SJCRH30 (cell line): ENCODE data around the gene CFAP69. TPM values are rescaled to one million over a fixed set of nuclear protein-coding genes. Genes with fewer than 3 reads are reported as not detected.

Source experiments
- DNase-seq, 2 experiments: peaks; one replicate each; pipeline ENCODE4 v3.0.0-alpha.2; 2015 to 2020
- H3K27ac ChIP-seq: fragments of 250-450 bp; sonication (Bioruptor Pico); 2 replicates; pipeline ENCODE4 v1.5.1; 2020; ENCODE audit warnings: mild to moderate bottlenecking, moderate library complexity
- H3K27me3 ChIP-seq: fragments of 250-450 bp; sonication (Bioruptor Pico); 2 replicates; pipeline ENCODE4 v1.5.1; 2020; ENCODE audit warnings: mild to moderate bottlenecking, moderate library complexity
- H3K36me3 ChIP-seq: fragments of 250-450 bp; sonication (Bioruptor Pico); 2 replicates; pipeline ENCODE4 v1.5.1; 2020; ENCODE audit warnings: mild to moderate bottlenecking, moderate library complexity
- H3K4me1 ChIP-seq: fragments of 250-450 bp; sonication (Bioruptor Pico); 2 replicates; pipeline ENCODE4 v1.5.1; 2020; ENCODE audit warnings: mild to moderate bottlenecking, moderate library complexity
- H3K4me3 ChIP-seq: fragments of 250-450 bp; sonication (Bioruptor Pico); 2 replicates; pipeline ENCODE4 v1.5.1; 2020; ENCODE audit warnings: mild to moderate bottlenecking, moderate library complexity
- H3K9me3 ChIP-seq: fragments of 250-450 bp; sonication (Bioruptor Pico); replicated peaks from 2 replicates; pipeline ENCODE4 v1.5.1; 2020; ENCODE audit warnings: mild to moderate bottlenecking, moderate library complexity
- total RNA-seq: library from RNA; depleted of rRNA; stranded (reverse); fragments of >200 nt; shearing (Covaris generic); gene quantifications from 2 replicates; pipeline ENCODE4 v1.2.3, GENCODE V29; 2014

Gene CFAP69
- total RNA-seq, 1 experiment from 2014 or later: 1.8 TPM

DNA sequence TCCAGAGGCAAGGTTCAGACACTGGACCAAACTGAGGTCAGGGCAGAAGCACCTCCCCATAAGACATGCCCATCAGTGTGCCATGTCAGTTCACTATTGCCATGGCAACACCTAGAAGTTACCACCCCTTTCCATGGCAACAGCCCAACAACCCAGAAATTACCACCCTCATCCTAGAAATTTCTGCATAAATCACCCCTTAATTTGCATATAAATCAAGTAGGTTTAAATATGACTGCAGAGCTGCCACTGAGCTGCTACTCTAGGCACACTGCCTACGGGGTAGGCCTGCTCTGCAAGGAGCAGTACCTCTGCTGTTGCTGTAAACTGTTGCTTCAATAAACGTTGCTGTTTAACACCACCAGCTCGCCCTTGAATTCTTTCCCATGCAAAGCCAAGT is 20.8 kb upstream of the CFAP69 start:
- Histone ChIP-seq H3K4me3 (no peak overlapping the region), H3K4me1 (no peaks in the 10 kb centered on the region), H3K36me3 (no peaks in the 10 kb centered on the region), H3K27ac (no peak overlapping the region), H3K27me3 (no peaks in the 10 kb centered on the region), H3K9me3 (no peaks in the 10 kb centered on the region)
- no peak for DNase-seq

DNA sequence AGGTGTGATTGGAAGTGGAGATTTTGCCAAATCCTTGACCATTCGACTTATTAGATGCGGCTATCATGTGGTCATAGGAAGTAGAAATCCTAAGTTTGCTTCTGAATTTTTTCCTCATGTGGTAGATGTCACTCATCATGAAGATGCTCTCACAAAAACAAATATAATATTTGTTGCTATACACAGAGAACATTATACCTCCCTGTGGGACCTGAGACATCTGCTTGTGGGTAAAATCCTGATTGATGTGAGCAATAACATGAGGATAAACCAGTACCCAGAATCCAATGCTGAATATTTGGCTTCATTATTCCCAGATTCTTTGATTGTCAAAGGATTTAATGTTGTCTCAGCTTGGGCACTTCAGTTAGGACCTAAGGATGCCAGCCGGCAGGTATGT is 19.8 kb upstream of the CFAP69 start:
- H3K36me3 ChIP-seq: no peaks in the 10 kb centered on the region
- no peaks in the 10 kb centered on the region for H3K4me1 ChIP-seq
- H3K9me3 ChIP-seq: no peaks in the 10 kb centered on the region
- no peak overlapping the region for H3K4me3 ChIP-seq
- no peaks in the 10 kb centered on the region for H3K27me3 ChIP-seq
- no peak overlapping the region for H3K27ac ChIP-seq
- DNase-seq: no peak

DNA sequence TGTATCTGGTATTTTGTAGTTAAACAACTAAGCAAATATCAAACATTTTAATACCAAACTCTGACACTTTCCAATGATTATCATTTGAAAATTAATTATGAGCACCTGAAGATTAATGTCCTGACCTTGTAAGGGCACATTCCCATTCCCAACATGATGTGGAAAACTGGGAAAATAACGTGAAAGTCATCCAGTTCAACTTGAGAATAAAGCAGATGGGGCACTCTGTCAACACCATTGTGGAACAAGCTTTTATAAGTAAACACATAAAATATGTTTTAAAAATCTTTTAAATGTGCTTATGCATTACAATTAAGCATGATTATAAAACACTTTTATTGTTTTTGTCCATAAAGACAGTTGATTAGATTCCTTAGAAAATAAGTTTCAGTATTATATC is 19.4 kb upstream of the CFAP69 start:
- Histone ChIP-seq H3K27me3 (no peaks in the 10 kb centered on the region), H3K9me3 (no peaks in the 10 kb centered on the region), H3K27ac (no peak overlapping the region), H3K36me3 (no peaks in the 10 kb centered on the region), H3K4me1 (no peaks in the 10 kb centered on the region), H3K4me3 (no peak overlapping the region)
- no peak for DNase-seq

DNA sequence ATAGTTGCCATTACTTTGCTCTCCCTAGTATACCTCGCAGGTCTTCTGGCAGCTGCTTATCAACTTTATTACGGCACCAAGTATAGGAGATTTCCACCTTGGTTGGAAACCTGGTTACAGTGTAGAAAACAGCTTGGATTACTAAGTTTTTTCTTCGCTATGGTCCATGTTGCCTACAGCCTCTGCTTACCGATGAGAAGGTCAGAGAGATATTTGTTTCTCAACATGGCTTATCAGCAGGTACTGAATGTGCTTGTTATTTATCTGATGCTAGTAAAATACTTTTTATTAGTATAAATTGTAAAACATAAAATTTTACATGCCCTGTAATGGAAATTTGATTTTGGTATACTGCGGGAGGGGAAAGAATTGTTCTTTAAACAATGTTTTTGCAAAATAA is 17.7 kb upstream of the CFAP69 start:
- Histone ChIP-seq H3K27me3 (no peaks in the 10 kb centered on the region), H3K4me3 (no peak overlapping the region), H3K9me3 (no peaks in the 10 kb centered on the region), H3K36me3 (no peaks in the 10 kb centered on the region), H3K4me1 (no peaks in the 10 kb centered on the region), H3K27ac (no peak overlapping the region)
- DNase-seq: no peak

DNA sequence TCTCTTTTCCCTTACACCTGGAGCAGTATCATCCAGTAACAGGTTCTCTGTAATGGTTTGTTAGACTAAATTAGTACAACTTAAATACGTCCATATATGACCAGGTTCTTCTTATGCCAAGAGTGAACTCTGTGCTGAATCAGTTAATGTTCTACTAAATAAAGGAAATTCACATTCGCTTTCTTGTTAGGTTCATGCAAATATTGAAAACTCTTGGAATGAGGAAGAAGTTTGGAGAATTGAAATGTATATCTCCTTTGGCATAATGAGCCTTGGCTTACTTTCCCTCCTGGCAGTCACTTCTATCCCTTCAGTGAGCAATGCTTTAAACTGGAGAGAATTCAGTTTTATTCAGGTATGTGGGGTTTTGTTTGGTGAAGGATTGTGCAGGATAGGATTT is 15.3 kb upstream of the CFAP69 start:
- Histone ChIP-seq H3K4me3 (no peak overlapping the region), H3K36me3 (no peaks in the 10 kb centered on the region), H3K27ac (no peak overlapping the region), H3K9me3 (no peaks in the 10 kb centered on the region), H3K27me3 (no peaks in the 10 kb centered on the region), H3K4me1 (no peaks in the 10 kb centered on the region)
- DNase-seq: no peak

DNA sequence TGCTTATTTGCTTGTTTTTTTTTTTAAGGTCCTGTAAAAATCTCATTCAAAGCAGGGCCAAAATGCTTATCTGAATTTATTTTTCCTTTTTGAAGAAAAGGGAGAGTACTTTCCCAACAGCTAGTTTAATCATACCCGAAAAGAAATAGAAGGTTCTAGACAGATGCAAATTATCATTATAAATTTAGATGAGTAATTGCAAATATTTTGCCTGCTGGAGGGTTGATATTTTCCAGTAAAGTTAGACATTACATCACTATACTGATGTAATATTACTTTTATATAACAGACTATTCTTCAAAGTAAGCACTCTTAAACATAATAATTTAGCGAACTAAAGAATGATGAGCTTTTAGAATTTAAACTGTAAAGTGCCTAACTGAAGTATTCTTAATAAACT is 14.1 kb upstream of the CFAP69 start:
- no peak for DNase-seq
- no peaks in the 10 kb centered on the region for H3K36me3 ChIP-seq
- no peak overlapping the region for H3K27ac ChIP-seq
- H3K4me1 ChIP-seq: no peaks in the 10 kb centered on the region
- no peak overlapping the region for H3K4me3 ChIP-seq
- no peaks in the 10 kb centered on the region for H3K27me3 ChIP-seq
- no peaks in the 10 kb centered on the region for H3K9me3 ChIP-seq

DNA sequence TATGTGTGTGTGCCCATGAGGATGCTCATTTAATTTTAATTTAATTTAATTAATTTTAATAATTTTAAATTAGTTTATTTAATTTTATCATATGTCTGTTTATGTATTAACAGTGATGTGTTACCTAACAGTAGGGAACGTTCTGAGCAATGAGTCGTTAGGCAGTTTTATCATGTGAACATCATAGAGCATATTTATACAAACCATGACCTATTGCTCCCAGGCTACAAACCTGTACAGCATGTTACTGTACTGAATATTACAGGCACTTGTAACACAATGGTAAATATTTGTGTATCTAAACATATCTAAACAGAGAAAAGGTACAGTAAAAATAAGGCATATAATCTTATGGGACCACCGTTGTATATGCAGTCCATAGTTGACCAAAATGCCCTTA is 13.7 kb upstream of the CFAP69 start:
- DNase-seq: no peak
- no peaks in the 10 kb centered on the region for H3K36me3 ChIP-seq
- no peak overlapping the region for H3K4me3 ChIP-seq
- H3K4me1 ChIP-seq: no peaks in the 10 kb centered on the region; the same call in 1 of the 2 replicates
- H3K27me3 ChIP-seq: no peaks in the 10 kb centered on the region
- no peak overlapping the region for H3K27ac ChIP-seq
- H3K9me3 ChIP-seq: no peaks in the 10 kb centered on the region

DNA sequence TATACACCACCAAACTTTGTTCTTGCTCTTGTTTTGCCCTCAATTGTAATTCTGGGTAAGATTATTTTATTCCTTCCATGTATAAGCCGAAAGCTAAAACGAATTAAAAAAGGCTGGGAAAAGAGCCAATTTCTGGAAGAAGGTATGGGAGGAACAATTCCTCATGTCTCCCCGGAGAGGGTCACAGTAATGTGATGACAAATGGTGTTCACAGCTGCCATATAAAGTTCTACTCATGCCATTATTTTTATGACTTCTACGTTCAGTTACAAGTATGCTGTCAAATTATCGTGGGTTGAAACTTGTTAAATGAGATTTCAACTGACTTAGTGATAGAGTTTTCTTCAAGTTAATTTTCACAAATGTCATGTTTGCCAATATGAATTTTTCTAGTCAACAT is 12.5 kb upstream of the CFAP69 start:
- no peaks in the 10 kb centered on the region for H3K36me3 ChIP-seq
- DNase-seq: no peak

DNA sequence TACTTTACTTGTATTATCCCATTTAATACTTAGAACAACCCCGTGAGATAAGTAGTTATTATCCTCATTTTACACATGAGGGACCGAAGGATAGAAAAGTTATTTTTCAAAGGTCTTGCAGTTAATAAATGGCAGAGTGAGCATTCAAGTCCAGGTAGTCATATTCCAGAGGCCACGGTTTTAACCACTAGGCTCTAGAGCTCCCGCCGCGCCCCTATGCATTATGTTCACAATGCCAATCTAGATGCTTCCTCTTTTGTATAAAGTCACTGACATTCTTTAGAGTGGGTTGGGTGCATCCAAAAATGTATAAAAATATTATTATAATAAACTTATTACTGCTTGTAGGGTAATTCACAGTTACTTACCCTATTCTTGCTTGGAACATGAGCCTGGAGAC is 11.4 kb upstream of the CFAP69 start:
- no peak for DNase-seq
- Histone ChIP-seq H3K4me1 (peaks cover 6% of the 10 kb centered on the region), H3K4me3 (no peak overlapping the region), H3K27me3 (no peaks in the 10 kb centered on the region), H3K27ac (no peak overlapping the region), H3K9me3 (no peaks in the 10 kb centered on the region), H3K36me3 (no peaks in the 10 kb centered on the region)

More for the DNA sequence above, 12.5 kb upstream of the CFAP69 start:
- Histone ChIP-seq H3K27ac (no peak overlapping the region), H3K4me3 (no peak overlapping the region), H3K27me3 (no peaks in the 10 kb centered on the region), H3K4me1 (peaks cover 4% of the 10 kb centered on the region), H3K9me3 (no peaks in the 10 kb centered on the region)

DNA sequence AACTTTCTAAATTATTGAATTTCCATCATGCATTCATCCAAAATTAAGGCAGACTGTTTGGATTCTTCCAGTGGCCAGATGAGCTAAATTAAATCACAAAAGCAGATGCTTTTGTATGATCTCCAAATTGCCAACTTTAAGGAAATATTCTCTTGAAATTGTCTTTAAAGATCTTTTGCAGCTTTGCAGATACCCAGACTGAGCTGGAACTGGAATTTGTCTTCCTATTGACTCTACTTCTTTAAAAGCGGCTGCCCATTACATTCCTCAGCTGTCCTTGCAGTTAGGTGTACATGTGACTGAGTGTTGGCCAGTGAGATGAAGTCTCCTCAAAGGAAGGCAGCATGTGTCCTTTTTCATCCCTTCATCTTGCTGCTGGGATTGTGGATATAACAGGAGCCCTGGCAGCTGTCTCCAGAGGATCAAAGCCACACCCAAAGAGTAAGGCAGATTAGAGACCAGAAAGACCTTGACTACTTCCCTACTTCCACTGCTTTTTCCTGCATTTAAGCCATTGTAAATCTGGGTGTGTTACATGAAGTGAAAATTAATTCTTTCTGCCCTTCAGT is 8.2 kb upstream of the CFAP69 start:
- no peak overlapping the region for H3K4me3 ChIP-seq
- H3K27ac ChIP-seq: no peak overlapping the region
- H3K36me3 ChIP-seq: no peaks in the 10 kb centered on the region
- no peaks in the 10 kb centered on the region for H3K27me3 ChIP-seq
- H3K9me3 ChIP-seq: no peaks in the 10 kb centered on the region
- peak; percentile 71 to 82 for DNase-seq
- H3K4me1 ChIP-seq: peaks cover 6% of the 10 kb centered on the region

DNA sequence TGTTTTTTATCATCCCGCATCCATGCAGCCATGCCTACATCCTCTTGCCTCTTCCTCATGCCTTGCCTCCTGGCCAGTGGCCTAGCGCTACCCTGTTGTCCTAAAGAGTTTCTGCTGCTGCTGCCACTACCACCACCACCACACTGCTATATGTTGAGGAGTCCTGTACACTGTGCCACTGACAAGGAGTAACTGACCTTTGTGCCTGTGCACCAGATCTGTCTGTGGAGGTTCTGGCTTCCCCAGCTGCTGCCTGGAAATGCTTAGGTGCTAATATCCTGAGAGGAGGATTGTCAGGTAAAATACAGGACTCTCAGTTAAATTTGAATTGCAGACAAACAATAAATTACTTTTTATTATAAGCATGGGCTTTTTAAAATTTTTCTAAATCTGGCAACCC is 7.0 kb upstream of the CFAP69 start:
- peaks cover 6% of the 10 kb centered on the region for H3K4me1 ChIP-seq
- H3K9me3 ChIP-seq: no peaks in the 10 kb centered on the region
- no peak overlapping the region for H3K27ac ChIP-seq
- H3K27me3 ChIP-seq: no peaks in the 10 kb centered on the region
- DNase-seq: no peak
- H3K4me3 ChIP-seq: no peak overlapping the region
- no peaks in the 10 kb centered on the region for H3K36me3 ChIP-seq

DNA sequence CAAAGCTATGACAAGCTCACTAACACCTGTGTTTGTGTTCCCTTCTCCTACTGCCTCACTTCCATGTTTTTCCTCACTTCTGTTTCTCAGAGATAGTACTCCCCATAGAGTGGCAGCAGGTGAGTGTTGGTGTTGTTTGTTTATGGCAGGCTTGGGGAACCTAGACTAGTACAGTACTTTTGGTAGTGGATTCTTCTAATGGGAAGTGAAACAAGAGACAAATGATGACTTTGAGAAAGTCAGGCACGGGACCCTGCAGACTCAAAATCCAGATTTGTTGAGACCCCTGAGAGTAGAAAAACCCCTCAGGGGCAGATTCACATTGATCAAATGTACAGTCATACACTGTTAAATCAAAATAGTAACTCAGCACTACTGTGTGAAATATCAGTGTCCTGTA is 6.4 kb upstream of the CFAP69 start:
- Histone ChIP-seq H3K9me3 (no peaks in the 10 kb centered on the region), H3K36me3 (no peaks in the 10 kb centered on the region), H3K4me3 (no peak overlapping the region), H3K27ac (no peak overlapping the region), H3K4me1 (peaks cover 6% of the 10 kb centered on the region), H3K27me3 (no peaks in the 10 kb centered on the region)
- no peak for DNase-seq

DNA sequence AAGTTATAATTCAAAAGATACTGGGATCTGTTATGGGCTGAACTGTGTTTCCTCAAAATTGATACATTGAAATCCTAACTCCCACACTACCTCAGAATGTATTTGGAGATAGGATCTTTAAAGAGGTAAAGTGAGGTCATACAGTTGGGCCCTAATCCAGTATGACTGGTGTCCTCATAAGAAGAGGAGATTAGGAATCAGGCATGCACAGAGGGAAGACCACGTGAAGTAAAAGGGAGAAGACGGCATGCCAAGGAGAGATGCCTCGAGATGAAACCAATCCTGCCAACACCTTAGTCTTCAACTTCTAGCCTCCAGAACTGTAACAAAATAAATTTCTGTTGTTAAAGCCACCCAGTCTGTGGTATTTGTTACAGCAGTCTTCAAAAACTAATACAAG is 5.9 kb upstream of the CFAP69 start:
- H3K27ac ChIP-seq: no peak overlapping the region
- peaks cover 6% of the 10 kb centered on the region for H3K4me1 ChIP-seq
- no peaks in the 10 kb centered on the region for H3K27me3 ChIP-seq
- no peak for DNase-seq
- H3K9me3 ChIP-seq: no peaks in the 10 kb centered on the region
- H3K36me3 ChIP-seq: no peaks in the 10 kb centered on the region
- H3K4me3 ChIP-seq: no peak overlapping the region

DNA sequence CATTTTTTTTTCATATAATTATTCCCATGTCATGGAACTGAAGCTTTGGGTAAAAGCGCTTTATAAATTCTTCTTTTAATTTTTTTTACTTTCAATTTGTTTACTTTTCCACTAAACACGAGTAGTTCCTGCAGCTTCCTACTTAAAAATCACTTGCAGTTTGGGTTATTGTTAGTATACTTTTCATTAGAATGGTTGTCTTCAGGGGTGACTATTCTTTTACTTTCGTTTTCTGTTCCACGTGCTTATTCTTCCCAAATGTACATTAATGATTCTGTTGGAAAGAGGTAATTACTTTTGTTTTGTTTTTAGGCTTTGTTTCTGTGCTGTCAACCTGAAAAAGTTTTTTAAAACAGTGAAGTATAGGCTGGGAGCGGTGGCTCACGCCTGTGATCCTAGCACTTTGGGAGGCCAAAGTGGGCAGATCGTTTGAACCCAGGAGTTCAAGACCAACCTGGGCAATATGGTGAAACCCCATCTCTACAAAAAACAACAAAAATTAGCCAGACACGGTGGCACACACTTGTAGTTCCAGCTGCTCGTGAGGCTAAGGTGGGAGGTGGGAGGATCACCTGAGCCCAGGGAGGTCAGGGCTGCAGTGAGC is 5.2 kb upstream of the CFAP69 start:
- Histone ChIP-seq H3K27ac (no peak overlapping the region), H3K27me3 (no peaks in the 10 kb centered on the region), H3K9me3 (no peaks in the 10 kb centered on the region), H3K4me1 (peaks cover 6% of the 10 kb centered on the region), H3K4me3 (no peak overlapping the region), H3K36me3 (no peaks in the 10 kb centered on the region)
- DNase-seq: no peak

DNA sequence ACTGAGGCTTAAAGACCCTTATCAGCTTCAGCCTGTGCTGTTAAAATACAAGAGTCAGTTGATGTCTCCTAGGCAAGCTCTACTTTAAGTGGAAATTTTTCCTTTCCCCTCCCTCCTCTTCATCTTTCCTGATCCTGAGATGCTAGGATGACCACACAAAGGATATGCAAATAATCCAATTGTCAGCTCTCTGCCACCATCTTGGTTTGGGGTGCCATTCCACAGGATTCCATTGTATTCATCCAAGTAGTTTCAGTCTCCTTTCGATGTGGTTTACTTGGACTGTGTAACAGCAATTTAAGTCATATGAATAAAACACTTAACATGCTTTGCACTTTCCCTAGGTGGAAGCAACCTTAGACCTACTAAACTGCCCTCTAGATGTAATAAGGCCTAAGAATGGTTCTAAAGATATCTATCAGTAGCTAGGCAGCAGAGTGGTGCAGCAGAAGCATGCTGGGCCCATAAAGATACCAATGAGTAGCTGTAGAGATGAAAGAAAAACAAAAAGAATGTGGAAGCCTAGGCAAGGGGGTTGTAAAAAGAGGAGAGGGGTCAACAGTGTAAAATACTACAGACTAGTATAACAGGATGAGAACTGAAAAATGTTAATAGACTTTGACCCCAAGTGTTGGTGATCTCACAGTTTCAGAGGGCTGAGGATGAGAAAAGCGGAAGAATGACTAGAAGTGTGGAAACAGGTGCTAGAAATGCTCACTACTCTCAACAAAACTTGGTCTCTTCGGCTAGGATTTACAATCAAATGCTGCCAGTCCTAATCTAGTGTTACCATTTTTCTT is 2.4 kb upstream of the CFAP69 start:
- DNase-seq: peak in 1 of 2 experiments; percentile 26
- H3K4me1 ChIP-seq: 0 out of 2 replicates have a peak, but pooled peaks cover under 1% of the 10 kb centered on the region
- no peak overlapping the region for H3K27ac ChIP-seq
- no peaks in the 10 kb centered on the region; the same call in 1 of the 2 replicates for H3K27me3 ChIP-seq
- no peak overlapping the region for H3K4me3 ChIP-seq
- H3K9me3 ChIP-seq: no peaks in the 10 kb centered on the region
- no peaks in the 10 kb centered on the region for H3K36me3 ChIP-seq
